ENCODE results near the gene WDR77.

Gene WDR77

DNA sequence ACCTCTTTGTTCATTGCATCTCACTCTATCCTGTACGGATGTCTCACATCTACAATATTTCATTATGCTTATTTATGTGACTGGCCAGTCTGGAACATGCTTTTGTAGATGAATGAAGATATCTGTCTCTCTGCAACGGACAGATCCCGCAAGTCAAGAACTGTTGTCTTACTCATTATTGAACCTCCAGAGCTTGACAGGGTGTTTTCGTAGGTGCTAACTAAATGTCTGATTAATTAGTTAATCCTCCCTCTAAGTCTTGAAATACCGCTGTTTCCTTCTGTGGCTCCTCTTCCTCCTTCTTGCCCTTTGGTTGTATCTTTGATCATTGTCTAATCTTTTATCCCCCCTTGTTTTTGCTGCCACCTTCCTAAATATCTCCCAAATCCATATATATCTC lies 21.5 kb upstream of the WDR77 start:
- DNase-seq (ENCODE audit: insufficient read length, low spot score) (no peak), FAIRE-seq (no peak)
- no peak for TF ChIP-seq CTCF (IDR thresholded peaks at IDR 0.05; ENCODE audit: insufficient read depth, missing control alignments)

- TF ChIP-seq CTCF (IDR thresholded peaks at IDR 0.05; ENCODE audit: insufficient read depth, missing control alignments), result no peak
- DNase-seq (ENCODE audit: insufficient read length, low spot score), result no peak
- FAIRE-seq, result no peak
Observed at GRCh38 chr1:111469539-111469938, 20.5 kb upstream of the WDR77 start.

- DNase-seq (ENCODE audit: insufficient read length, low spot score), result no peak
- TF ChIP-seq CTCF (IDR thresholded peaks at IDR 0.05; ENCODE audit: insufficient read depth, missing control alignments), result no peak
- no peak for FAIRE-seq
Observed at GRCh38 chr1:111468717-111469100, 19.7 kb upstream of the WDR77 start.

- TF ChIP-seq CTCF (IDR thresholded peaks at IDR 0.05; ENCODE audit: insufficient read depth, missing control alignments), result no peak
- no peak for FAIRE-seq
- no peak for DNase-seq (ENCODE audit: insufficient read length, low spot score)
Observed at GRCh38 chr1:111467865-111468716, 19.0 kb upstream of the WDR77 start.

GRCh38 chr1:111466480-111466879 lies 17.4 kb upstream of the WDR77 start:
- no peak for FAIRE-seq
- DNase-seq (ENCODE audit: insufficient read length, low spot score), result no peak
- no peak for TF ChIP-seq CTCF (IDR thresholded peaks at IDR 0.05; ENCODE audit: insufficient read depth, missing control alignments)

- no peak for TF ChIP-seq CTCF (IDR thresholded peaks at IDR 0.05; ENCODE audit: insufficient read depth, missing control alignments)
- no peak for DNase-seq (ENCODE audit: insufficient read length, low spot score)
- FAIRE-seq, result no peak
Observed at GRCh38 chr1:111465754-111466153, 16.7 kb upstream of the WDR77 start.

DNA sequence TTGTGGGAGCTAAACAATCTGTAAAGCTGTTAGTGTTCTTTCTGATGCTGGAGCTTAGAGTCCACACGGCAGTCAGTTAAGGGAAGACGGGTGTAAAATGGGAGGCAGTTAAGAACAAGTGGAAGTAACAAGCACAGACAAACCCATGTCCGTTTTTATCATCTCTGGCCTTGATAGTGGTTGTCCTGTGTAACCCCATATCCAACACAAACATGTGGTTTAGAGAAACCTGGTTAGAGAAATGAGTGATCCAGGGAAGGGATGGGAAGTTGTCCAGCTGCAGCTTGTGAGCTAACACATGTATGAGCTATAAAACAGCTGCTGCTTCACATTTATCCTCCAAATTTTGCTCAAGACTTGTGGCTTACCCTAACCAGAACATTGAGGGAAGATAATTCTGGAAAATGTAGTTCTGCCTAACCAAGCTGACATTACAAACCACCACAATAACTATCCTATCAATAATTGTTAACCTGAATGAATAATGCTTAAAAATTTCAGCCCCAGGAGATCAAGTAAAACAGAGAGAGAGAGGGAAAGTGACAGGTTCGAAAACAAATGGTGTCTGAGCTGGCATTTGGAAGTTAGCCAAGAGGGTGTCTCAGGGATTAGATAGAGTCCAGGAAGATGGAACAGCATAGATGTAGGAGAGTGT lies 14.1 kb upstream of the WDR77 start:
- DNase-seq (ENCODE audit: insufficient read length, low spot score), result no peak

More for the DNA sequence above, 14.1 kb upstream of the WDR77 start:
- no peak for FAIRE-seq
- no peak for TF ChIP-seq CTCF (IDR thresholded peaks at IDR 0.05; ENCODE audit: insufficient read depth, missing control alignments)
